AG04450 (cell line): ENCODE data around the gene KCNK17. TPM values are rescaled to one million over a fixed set of nuclear protein-coding genes. Genes with fewer than 3 reads are reported as not detected.

Experiments used
- CTCF ChIA-PET: fragments of 300-600, 350-600 bp; formaldehyde crosslinking; extraction: SDS; loops from one replicate; lab custom pipeline; 2022; ENCODE audit warnings: antibody characterized with exemption, inconsistent platforms; lab: Charles Lee
- POLR2A ChIA-PET: fragments of 350-600 bp; formaldehyde crosslinking; extraction: SDS; loops from one replicate; lab custom pipeline; 2021; ENCODE audit warnings: antibody characterized with exemption, inconsistent platforms; lab: Yijun Ruan, JAX
- DNase-seq: peaks from one replicate; pipeline ENCODE4 v3.0.0-alpha.2; 2011; ENCODE audit warnings: low read depth, low spot score
- H3K27ac ChIP-seq: one replicate; pipeline ENCODE4 v1.5.1; 2012; ENCODE audit warnings: low read depth, low read length, control low read depth
- H3K27me3 ChIP-seq: one replicate; pipeline ENCODE4 v1.6.0; 2012; ENCODE audit warnings: low read length; ENCODE audit not compliant: control insufficient read depth, insufficient read depth
- H3K4me3 ChIP-seq: 2 replicates; pipeline ENCODE4 v1.5.1; 2011; ENCODE audit warnings: mild to moderate bottlenecking, low read depth, low read length, control low read depth
- H3K9me3 ChIP-seq: 2 replicates; pipeline ENCODE4 v1.5.1; 2012; ENCODE audit warnings: low read length; ENCODE audit not compliant: control insufficient read depth, insufficient read depth
- polyA plus RNA-seq: library from polyadenylated mRNA; depleted of rRNA; stranded (reverse); fragments of >200 nt; gene quantifications from 2 replicates; pipeline ENCODE4 v1.2.3, GENCODE V29; 2011
- TF ChIP-seq, protein P1 (sequence below): IDR thresholded peaks from 2 replicates; pipeline ENCODE4 v1.5.1; 2011; ENCODE audit warnings: low read depth, low read length, control low read depth, inconsistent platforms

KCNK17 gene
- polyA plus RNA-seq, 1 experiment = not detected

DNA sequence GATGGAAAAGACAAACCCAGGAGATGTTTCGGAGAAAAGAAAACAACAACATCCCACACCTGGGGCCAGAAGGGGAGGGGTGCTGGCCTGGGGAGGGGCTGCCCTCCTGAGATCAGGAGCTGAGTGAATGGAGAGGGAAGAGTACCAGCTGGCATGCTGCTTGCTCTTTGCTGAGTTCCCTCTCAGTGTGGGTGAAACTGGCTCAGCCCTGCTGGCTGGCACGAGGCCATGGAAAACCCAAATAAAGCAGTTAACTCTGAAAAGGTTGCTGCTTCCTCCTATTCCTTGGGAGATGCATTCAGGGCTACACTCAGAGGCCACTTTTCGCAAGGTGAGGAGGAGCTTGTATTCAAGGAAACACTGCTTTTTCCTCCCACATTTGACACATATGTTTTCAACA, 16.3 kb upstream of the KCNK17 start:
- CTCF ChIA-PET = no interaction called here
- Histone ChIP-seq H3K27ac (no peak overlapping the region), H3K9me3 (no peaks in the 10 kb centered on the region), H3K27me3 (no peaks in the 10 kb centered on the region), H3K4me3 (no peak overlapping the region)
- DNase-seq = no peak
- POLR2A ChIA-PET = no interaction called here
- TF ChIP-seq, protein P1, sequence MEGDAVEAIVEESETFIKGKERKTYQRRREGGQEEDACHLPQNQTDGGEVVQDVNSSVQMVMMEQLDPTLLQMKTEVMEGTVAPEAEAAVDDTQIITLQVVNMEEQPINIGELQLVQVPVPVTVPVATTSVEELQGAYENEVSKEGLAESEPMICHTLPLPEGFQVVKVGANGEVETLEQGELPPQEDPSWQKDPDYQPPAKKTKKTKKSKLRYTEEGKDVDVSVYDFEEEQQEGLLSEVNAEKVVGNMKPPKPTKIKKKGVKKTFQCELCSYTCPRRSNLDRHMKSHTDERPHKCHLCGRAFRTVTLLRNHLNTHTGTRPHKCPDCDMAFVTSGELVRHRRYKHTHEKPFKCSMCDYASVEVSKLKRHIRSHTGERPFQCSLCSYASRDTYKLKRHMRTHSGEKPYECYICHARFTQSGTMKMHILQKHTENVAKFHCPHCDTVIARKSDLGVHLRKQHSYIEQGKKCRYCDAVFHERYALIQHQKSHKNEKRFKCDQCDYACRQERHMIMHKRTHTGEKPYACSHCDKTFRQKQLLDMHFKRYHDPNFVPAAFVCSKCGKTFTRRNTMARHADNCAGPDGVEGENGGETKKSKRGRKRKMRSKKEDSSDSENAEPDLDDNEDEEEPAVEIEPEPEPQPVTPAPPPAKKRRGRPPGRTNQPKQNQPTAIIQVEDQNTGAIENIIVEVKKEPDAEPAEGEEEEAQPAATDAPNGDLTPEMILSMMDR = no peak

DNA sequence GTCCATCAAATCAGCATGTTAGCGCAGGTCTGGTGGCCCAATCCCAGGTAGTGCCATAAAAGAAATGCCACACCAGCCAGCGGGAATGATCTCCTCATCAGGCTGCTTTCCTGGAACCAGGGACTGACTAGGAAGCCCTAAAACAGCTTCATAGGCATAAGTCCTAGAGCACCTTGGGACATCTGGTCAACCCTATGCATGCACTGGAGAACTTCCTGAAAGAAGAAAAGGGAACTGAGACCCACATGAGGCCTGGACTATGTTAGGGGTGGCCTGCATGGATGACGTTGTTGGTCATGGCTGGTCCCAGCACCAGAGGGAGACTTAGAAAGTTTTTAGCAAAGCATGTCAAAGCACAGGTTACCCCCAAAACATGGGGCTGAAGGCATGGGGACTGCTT, 15.8 kb upstream of the KCNK17 start:
- TF ChIP-seq, protein P1 = no peak
- DNase-seq = no peak
- no peaks in the 10 kb centered on the region for H3K27me3 ChIP-seq
- H3K27ac ChIP-seq = no peak overlapping the region
- CTCF ChIA-PET = no interaction called here
- no peaks in the 10 kb centered on the region for H3K9me3 ChIP-seq
- POLR2A ChIA-PET = no interaction called here
- no peak overlapping the region for H3K4me3 ChIP-seq

DNA sequence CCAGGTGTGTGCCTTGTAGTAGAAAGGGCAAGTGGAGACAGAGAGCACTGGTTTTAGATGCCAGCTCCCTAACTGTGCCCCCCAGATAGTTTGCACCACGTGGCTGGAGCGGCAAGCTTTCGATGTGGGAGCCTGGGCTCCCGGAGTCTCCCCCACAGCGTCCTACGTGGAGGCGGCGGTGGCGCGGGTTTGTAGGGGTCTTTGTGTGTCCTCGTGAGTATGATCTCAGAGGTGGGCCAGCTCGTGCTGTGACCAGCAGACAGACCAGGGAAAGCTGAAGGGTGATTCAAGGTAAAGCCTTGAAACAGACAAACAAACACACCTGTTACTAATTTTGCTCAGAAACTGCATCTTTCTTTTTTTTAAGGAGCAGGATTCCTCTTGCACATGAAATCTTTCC, 13.8 kb upstream of the KCNK17 start:
- POLR2A ChIA-PET = no interaction called here
- Histone ChIP-seq H3K27me3 (no peaks in the 10 kb centered on the region), H3K9me3 (no peaks in the 10 kb centered on the region), H3K27ac (no peak overlapping the region), H3K4me3 (no peak overlapping the region)
- DNase-seq = no peak
- TF ChIP-seq, protein P1 = no peak
- CTCF ChIA-PET = no interaction called here

DNA sequence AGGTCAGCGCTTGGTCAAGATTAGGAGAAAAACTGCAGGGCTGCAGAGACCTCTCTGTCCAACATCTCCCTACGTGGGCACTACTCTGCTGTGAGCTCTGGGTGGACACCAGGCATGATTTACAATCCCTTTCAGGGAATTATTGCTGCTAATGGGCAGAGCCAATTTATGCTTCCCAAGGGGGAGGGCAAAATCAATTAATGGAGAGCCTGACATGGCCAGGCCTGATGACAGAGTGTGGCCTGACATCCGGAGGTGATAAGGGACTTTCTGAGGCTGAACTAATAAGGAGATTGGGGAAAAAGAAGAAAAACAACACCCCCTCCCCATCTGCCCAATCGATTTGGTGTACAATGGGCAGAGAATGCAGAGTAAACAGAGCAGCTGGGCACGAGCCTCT, 13.3 kb upstream of the KCNK17 start:
- Histone ChIP-seq H3K4me3 (no peak overlapping the region), H3K9me3 (no peaks in the 10 kb centered on the region), H3K27ac (no peak overlapping the region), H3K27me3 (no peaks in the 10 kb centered on the region)
- TF ChIP-seq, protein P1 = no peak
- ChIA-PET POLR2A (no interaction called here), CTCF (no interaction called here)
- no peak for DNase-seq

DNA sequence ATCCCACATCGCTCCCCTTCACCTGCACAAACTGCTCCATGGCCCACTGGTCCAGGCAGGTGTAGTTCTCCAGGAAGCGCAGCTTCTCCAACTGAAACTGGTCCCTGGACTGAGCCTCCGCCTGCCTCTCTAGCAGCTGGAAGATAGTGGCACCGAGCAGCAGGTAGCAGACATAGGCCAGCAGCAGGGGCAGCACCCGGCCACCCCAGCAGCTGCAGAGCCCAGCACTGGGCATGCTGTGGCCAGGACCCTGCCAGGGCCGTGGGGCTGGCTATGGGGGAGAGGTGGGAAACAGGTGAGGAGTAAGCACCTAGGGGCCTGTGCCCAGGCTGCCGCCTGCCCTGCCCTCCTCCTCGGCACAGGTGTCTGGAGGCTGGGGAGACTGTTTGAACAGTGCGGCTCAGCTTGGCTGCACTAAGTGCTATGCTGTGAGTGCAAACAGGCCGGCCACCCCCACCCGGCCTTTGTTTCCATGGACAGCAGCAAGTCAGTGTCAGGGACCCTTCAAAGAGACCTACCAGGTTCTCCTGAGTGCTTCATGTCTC, 8.2 kb upstream of the KCNK17 start, which contains the start of gene KCNK16:
Gene KCNK16 (minus strand): TSS at position 397 of the 545 bp plus-strand sequence. CDS start 162 bp downstream, at position 235.
- Histone ChIP-seq H3K9me3 (no peaks in the 10 kb centered on the region), H3K27me3 (no peaks in the 10 kb centered on the region), H3K27ac (no peak within 1 kb of the TSS), H3K4me3 (no peak within 1 kb of the TSS)
- DNase-seq = no peak
- CTCF ChIA-PET = no interaction called here
- POLR2A ChIA-PET = no interaction called here
- TF ChIP-seq, protein P1 = no peak
